HG03066 (cell line): ENCODE data around the gene MPZL3.

Experiments used
- ATAC-seq: cut with Tn5 transposase; IDR thresholded peaks from one replicate; pipeline ENCODE4 v1.9.1; 2021; ENCODE audit warnings: low read depth; ENCODE audit not compliant: unreplicated experiment

The MPZL3 gene

GRCh38 chr11:118214210-118214914 lies 37.8 kb downstream of the MPZL3 start:
- no peak for ATAC-seq

- ATAC-seq = no peak
These were observed 38.4 kb downstream of the MPZL3 start for GRCh38 chr11:118213781-118214180.

- ATAC-seq = no peak
These were observed 39.0 kb downstream of the MPZL3 start for GRCh38 chr11:118213201-118213600.

GRCh38 chr11:118212781-118213191 lies 39.4 kb downstream of the MPZL3 start:
- ATAC-seq = no peak

GRCh38 chr11:118212131-118212725 lies 39.9 kb downstream of the MPZL3 start:
- ATAC-seq = no peak

GRCh38 chr11:118211006-118211405 lies 41.2 kb downstream of the MPZL3 start:
- no peak for ATAC-seq

- no peak for ATAC-seq
These were observed 41.8 kb downstream of the MPZL3 start for GRCh38 chr11:118210323-118210722.

GRCh38 chr11:118209033-118209432 lies 43.1 kb downstream of the MPZL3 start:
- no peak for ATAC-seq

GRCh38 chr11:118207079-118207478 lies 45.1 kb downstream of the MPZL3 start:
- no peak for ATAC-seq

GRCh38 chr11:118206391-118207031 lies 45.7 kb downstream of the MPZL3 start:
- no peak for ATAC-seq

- no peak for ATAC-seq
These were observed 46.4 kb downstream of the MPZL3 start for GRCh38 chr11:118205606-118206378.

GRCh38 chr11:118202599-118203422 lies 49.4 kb downstream of the MPZL3 start:
- ATAC-seq = no peak

GRCh38 chr11:118201966-118202365 lies 50.2 kb downstream of the MPZL3 start:
- ATAC-seq = no peak

GRCh38 chr11:118200901-118201680 lies 51.1 kb downstream of the MPZL3 start:
- ATAC-seq = no peak

GRCh38 chr11:118200497-118200896 lies 51.7 kb downstream of the MPZL3 start:
- ATAC-seq = no peak

- ATAC-seq = no peak
These were observed 53.0 kb downstream of the MPZL3 start for GRCh38 chr11:118199135-118199534.

- ATAC-seq = no peak
These were observed 53.8 kb downstream of the MPZL3 start for GRCh38 chr11:118198370-118198769.

- no peak for ATAC-seq
These were observed 57.1 kb downstream of the MPZL3 start for GRCh38 chr11:118194835-118195627.
